ENCODE data around the gene PTPN1. TPM values are rescaled to one million over a fixed set of nuclear protein-coding genes. Genes with fewer than 3 reads are reported as not detected.

The PTPN1 gene
- total and polyA plus RNA-seq, 4 donors, result 5.8 to 10.6 (median 9.7) TPM

DNA sequence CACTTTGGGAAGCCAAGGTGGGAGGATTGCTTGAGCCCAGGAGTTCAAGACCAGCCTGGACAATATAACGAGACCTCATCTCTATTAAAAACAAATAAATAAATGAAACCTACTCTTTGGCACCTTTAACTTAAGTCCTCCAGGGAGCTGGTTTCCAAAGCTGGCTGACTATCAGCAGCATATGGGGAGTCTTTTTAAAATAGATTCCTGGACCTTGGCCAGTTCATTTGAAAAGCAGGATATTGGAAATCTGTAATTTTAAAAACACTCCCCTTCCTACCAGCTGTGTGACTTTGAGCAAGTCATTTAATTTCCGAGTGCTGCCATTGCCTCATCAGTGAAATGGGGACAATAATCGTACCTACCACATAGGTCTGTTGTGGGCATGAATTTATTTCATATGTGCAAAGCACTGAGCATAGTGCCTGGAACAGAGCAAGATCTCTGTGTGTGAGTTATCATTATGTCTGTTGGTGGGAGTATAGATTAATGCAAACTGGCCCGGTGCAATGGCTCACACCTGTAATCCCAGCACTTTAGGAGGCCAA is 40.9 kb upstream of the PTPN1 start:
- no peaks in the 10 kb centered on the region for H3K9me3 ChIP-seq (ENCODE audit: control insufficient read depth in 4 of 4, low read length in 3 of 4)
- TF ChIP-seq, protein P1, sequence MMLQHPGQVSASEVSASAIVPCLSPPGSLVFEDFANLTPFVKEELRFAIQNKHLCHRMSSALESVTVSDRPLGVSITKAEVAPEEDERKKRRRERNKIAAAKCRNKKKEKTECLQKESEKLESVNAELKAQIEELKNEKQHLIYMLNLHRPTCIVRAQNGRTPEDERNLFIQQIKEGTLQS (IDR thresholded peaks at IDR 0.05), result no peak
- TF ChIP-seq EGR1 (IDR thresholded peaks at IDR 0.05; ENCODE audit: low read depth in 2 of 2), result no peak
- no peak for TF ChIP-seq GABPA (IDR thresholded peaks at IDR 0.05 in 1 of 2, conservative IDR thresholded peaks at IDR 0.05 in 1 of 2)
- TF ChIP-seq, protein P2, sequence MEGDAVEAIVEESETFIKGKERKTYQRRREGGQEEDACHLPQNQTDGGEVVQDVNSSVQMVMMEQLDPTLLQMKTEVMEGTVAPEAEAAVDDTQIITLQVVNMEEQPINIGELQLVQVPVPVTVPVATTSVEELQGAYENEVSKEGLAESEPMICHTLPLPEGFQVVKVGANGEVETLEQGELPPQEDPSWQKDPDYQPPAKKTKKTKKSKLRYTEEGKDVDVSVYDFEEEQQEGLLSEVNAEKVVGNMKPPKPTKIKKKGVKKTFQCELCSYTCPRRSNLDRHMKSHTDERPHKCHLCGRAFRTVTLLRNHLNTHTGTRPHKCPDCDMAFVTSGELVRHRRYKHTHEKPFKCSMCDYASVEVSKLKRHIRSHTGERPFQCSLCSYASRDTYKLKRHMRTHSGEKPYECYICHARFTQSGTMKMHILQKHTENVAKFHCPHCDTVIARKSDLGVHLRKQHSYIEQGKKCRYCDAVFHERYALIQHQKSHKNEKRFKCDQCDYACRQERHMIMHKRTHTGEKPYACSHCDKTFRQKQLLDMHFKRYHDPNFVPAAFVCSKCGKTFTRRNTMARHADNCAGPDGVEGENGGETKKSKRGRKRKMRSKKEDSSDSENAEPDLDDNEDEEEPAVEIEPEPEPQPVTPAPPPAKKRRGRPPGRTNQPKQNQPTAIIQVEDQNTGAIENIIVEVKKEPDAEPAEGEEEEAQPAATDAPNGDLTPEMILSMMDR (IDR thresholded peaks at IDR 0.05; ENCODE audit: low read depth, low read length, missing input control), result no peak
- no peak for TF ChIP-seq NR2F2 (IDR thresholded peaks at IDR 0.05)
- no peak for TF ChIP-seq YY1 (IDR thresholded peaks at IDR 0.05)
- no peak for TF ChIP-seq FOXA1 (IDR thresholded peaks at IDR 0.05)
- peaks cover 12 to 24% (median 16%) of the 10 kb centered on the region in 4 donors for H3K4me1 ChIP-seq (ENCODE audit: control insufficient read depth in 4 of 4, insufficient read depth in 4 of 4, low read length in 3 of 4)
- WGBS, result 87% methylated on average over 4 of the region's 4 CpGs
- no peak for DNase-seq (ENCODE audit: low spot score)
- H3K27me3 ChIP-seq (ENCODE audit: control insufficient read depth in 4 of 4, insufficient read depth in 4 of 4, low read length in 3 of 4), result no peaks in the 10 kb centered on the region
- no peak overlapping the region for H3K9ac ChIP-seq (ENCODE audit: low read depth in 1 of 2, low read length in 2 of 2)
- H3K36me3 ChIP-seq (ENCODE audit: control insufficient read depth in 4 of 4, insufficient read depth in 3 of 4, low read depth in 1 of 4, low read length in 3 of 4), result no peaks in the 10 kb centered on the region
- no peak overlapping the region for H3K4me3 ChIP-seq (ENCODE audit: low read depth in 1 of 3, low read length in 3 of 3)
- no peak overlapping the region for H3K27ac ChIP-seq (ENCODE audit: low read depth in 1 of 2, low read length in 2 of 2)

DNA sequence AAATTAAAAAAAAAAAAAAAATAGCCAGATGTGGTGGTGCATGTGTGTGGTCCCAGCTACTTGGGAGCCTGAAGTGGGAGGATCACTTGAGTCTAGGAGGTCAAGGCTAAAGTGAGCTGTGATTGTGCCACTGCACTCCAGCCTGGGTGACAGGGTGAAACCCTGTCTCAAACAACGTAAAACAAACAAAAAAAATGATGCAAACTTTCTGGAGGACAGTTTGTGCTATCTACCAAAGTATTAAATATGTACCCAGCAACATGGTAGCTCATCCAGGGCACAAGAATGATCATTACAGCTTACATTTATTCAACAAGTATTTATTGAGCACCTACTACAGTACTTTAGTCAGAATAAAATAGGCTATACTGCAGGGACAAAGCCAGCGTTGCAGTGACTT is 40.4 kb upstream of the PTPN1 start:
- H3K4me1 ChIP-seq (ENCODE audit: control insufficient read depth in 4 of 4, insufficient read depth in 4 of 4, low read length in 3 of 4), result peaks cover 12 to 20% (median 15%) of the 10 kb centered on the region in 4 donors
- no peak for DNase-seq (ENCODE audit: low spot score)

More for the DNA sequence above, 40.4 kb upstream of the PTPN1 start:
- H3K27ac ChIP-seq (ENCODE audit: low read depth in 1 of 2, low read length in 2 of 2), result peak overlapping the region; percentile 63 to 69
- WGBS, result 62% methylated on average over 2 of the region's 2 CpGs
- no peaks in the 10 kb centered on the region for H3K36me3 ChIP-seq (ENCODE audit: control insufficient read depth in 4 of 4, insufficient read depth in 3 of 4, low read depth in 1 of 4, low read length in 3 of 4)
- no peak overlapping the region for H3K9ac ChIP-seq (ENCODE audit: low read depth in 1 of 2, low read length in 2 of 2)
- H3K27me3 ChIP-seq (ENCODE audit: control insufficient read depth in 4 of 4, insufficient read depth in 4 of 4, low read length in 3 of 4), result no peaks in the 10 kb centered on the region
- peak; percentile 76 for TF ChIP-seq SP1 (IDR thresholded peaks at IDR 0.05)
- peak; percentile 77 to 82 for TF ChIP-seq HNF4A (conservative IDR thresholded peaks at IDR 0.05)
- TF ChIP-seq, protein P3, sequence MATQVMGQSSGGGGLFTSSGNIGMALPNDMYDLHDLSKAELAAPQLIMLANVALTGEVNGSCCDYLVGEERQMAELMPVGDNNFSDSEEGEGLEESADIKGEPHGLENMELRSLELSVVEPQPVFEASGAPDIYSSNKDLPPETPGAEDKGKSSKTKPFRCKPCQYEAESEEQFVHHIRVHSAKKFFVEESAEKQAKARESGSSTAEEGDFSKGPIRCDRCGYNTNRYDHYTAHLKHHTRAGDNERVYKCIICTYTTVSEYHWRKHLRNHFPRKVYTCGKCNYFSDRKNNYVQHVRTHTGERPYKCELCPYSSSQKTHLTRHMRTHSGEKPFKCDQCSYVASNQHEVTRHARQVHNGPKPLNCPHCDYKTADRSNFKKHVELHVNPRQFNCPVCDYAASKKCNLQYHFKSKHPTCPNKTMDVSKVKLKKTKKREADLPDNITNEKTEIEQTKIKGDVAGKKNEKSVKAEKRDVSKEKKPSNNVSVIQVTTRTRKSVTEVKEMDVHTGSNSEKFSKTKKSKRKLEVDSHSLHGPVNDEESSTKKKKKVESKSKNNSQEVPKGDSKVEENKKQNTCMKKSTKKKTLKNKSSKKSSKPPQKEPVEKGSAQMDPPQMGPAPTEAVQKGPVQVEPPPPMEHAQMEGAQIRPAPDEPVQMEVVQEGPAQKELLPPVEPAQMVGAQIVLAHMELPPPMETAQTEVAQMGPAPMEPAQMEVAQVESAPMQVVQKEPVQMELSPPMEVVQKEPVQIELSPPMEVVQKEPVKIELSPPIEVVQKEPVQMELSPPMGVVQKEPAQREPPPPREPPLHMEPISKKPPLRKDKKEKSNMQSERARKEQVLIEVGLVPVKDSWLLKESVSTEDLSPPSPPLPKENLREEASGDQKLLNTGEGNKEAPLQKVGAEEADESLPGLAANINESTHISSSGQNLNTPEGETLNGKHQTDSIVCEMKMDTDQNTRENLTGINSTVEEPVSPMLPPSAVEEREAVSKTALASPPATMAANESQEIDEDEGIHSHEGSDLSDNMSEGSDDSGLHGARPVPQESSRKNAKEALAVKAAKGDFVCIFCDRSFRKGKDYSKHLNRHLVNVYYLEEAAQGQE (IDR thresholded peaks at IDR 0.05), result peak; percentile 60
- no peak for TF ChIP-seq TAF1 (conservative IDR thresholded peaks at IDR 0.05)
- peak in 1 of 2 donors; percentile 44 for TF ChIP-seq EGR1 (IDR thresholded peaks at IDR 0.05; ENCODE audit: low read depth in 2 of 2)
- TF ChIP-seq HNF4G (IDR thresholded peaks at IDR 0.05), result peak; percentile 10
- TF ChIP-seq GABPA (IDR thresholded peaks at IDR 0.05 in 1 of 2, conservative IDR thresholded peaks at IDR 0.05 in 1 of 2), result no peak
- TF ChIP-seq, protein P4, sequence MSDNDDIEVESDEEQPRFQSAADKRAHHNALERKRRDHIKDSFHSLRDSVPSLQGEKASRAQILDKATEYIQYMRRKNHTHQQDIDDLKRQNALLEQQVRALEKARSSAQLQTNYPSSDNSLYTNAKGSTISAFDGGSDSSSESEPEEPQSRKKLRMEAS (IDR thresholded peaks at IDR 0.05), result peak; percentile 36
- no peak for TF ChIP-seq NR2F2 (IDR thresholded peaks at IDR 0.05)
- no peak for TF ChIP-seq FOXA2 (IDR thresholded peaks at IDR 0.05)
- TF ChIP-seq, protein P2 (IDR thresholded peaks at IDR 0.05; ENCODE audit: low read depth, low read length, missing input control), result no peak
- TF ChIP-seq RAD21 (IDR thresholded peaks at IDR 0.05), result peak in 1 of 2 donors; percentile 21
- peak; percentile 85 to 88 for TF ChIP-seq RXRA (IDR thresholded peaks at IDR 0.05)
- TF ChIP-seq, protein P1 (IDR thresholded peaks at IDR 0.05), result peak; percentile 79
- TF ChIP-seq YY1 (IDR thresholded peaks at IDR 0.05), result peak; percentile 37
- TF ChIP-seq, protein P5, sequence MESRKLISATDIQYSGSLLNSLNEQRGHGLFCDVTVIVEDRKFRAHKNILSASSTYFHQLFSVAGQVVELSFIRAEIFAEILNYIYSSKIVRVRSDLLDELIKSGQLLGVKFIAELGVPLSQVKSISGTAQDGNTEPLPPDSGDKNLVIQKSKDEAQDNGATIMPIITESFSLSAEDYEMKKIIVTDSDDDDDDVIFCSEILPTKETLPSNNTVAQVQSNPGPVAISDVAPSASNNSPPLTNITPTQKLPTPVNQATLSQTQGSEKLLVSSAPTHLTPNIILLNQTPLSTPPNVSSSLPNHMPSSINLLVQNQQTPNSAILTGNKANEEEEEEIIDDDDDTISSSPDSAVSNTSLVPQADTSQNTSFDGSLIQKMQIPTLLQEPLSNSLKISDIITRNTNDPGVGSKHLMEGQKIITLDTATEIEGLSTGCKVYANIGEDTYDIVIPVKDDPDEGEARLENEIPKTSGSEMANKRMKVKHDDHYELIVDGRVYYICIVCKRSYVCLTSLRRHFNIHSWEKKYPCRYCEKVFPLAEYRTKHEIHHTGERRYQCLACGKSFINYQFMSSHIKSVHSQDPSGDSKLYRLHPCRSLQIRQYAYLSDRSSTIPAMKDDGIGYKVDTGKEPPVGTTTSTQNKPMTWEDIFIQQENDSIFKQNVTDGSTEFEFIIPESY (IDR thresholded peaks at IDR 0.05), result peak; percentile 45
- peak in 1 of 2 donors; percentile 61 for TF ChIP-seq JUND (IDR thresholded peaks at IDR 0.05)
- TF ChIP-seq FOXA1 (IDR thresholded peaks at IDR 0.05), result peak; percentile 12
- H3K9me3 ChIP-seq (ENCODE audit: control insufficient read depth in 4 of 4, low read length in 3 of 4), result no peaks in the 10 kb centered on the region
- H3K4me3 ChIP-seq (ENCODE audit: low read depth in 1 of 3, low read length in 3 of 3), result no peak overlapping the region
